Uterus (tissue), 4 donors: ENCODE data around the gene TMEM263. TPM values are rescaled to one million over a fixed set of nuclear protein-coding genes. Genes with fewer than 3 reads are reported as not detected.

Experiments
- DNase-seq, 2 donors: peaks; one replicate each; pipeline ENCODE4 v3.0.0-alpha.2; 2019 to 2020
- H3K27ac ChIP-seq, 2 donors: fragments of 200-600 bp; sonication (generic); 1 replicate in 1 of 2; 2 replicates in 1 of 2; pipeline ENCODE4 v1.5.1; 2016 to 2018
- H3K27me3 ChIP-seq, 2 donors: fragments of 200-600 bp; sonication (generic); one replicate each; pipeline ENCODE4 v1.5.1; 2018 to 2019; ENCODE audit warnings: control low read depth in 1 of 2
- H3K36me3 ChIP-seq, 2 donors: fragments of 200-600 bp; sonication (generic); one replicate each; pipeline ENCODE4 v1.5.1; 2019; ENCODE audit warnings: control low read depth in 1 of 2
- H3K4me1 ChIP-seq, 2 donors: fragments of 200-600 bp; sonication (generic); one replicate each; pipeline ENCODE4 v1.5.1; 2018 to 2019; ENCODE audit warnings: control low read depth in 1 of 2
- H3K4me3 ChIP-seq, 2 donors: fragments of 200-600 bp; sonication (generic); 1 replicate in 1 of 2; 2 replicates in 1 of 2; pipeline ENCODE4 v1.5.1; 2018 to 2019; ENCODE audit warnings: mild to moderate bottlenecking in 1 of 2
- H3K9me3 ChIP-seq, 2 donors: fragments of 200-600 bp; sonication (generic); one replicate each; pipeline ENCODE4 v1.5.1; 2019; ENCODE audit warnings: control low read depth in 1 of 2
- POLR2A ChIP-seq, 2 donors: fragments of 450-650 bp; IDR thresholded peaks; one replicate each; pipeline ENCODE4 v1.6.1; 2016; ENCODE audit warnings: antibody characterized with exemption in 2 of 2, mild to moderate bottlenecking in 1 of 2, moderate library complexity in 1 of 2
- intact Hi-C: fragments of 100-400 bp; cut with DNase I; formaldehyde crosslinking; loops from one replicate; pipeline ENCODE4 v1.15.1; 2023; ENCODE audit warnings: low total_unique reads
- total RNA-seq, 4 donors: library from RNA; depleted of rRNA in 3 of 4; stranded (reverse); fragments of >200 nt in 3 of 4; gene quantifications; one replicate each; pipeline versions ENCODE4 v1.1.0 to v1.2.4, GENCODE V29; 2014 to 2023
- TF ChIP-seq, protein P1 (sequence below), 4 experiments: fragments of 200-600 bp in 2 of 4; fragments of 450-650 bp in 2 of 4; sonication (generic) in 2 of 4; IDR thresholded peaks; one replicate each; pipeline ENCODE4 v1.5.1; 2016 to 2019; ENCODE audit warnings: antibody characterized with exemption in 4 of 4, mild to moderate bottlenecking in 2 of 4, moderate library complexity in 1 of 4
- donor health status: DM: yes; HTN: yes; CAD: no.

TMEM263 gene
- total RNA-seq, result 100 to 1,000 TPM in 1 of 4 donors, 10 to 100 TPM in 3; 35.9 to 157 (median 46.0) TPM

DNA sequence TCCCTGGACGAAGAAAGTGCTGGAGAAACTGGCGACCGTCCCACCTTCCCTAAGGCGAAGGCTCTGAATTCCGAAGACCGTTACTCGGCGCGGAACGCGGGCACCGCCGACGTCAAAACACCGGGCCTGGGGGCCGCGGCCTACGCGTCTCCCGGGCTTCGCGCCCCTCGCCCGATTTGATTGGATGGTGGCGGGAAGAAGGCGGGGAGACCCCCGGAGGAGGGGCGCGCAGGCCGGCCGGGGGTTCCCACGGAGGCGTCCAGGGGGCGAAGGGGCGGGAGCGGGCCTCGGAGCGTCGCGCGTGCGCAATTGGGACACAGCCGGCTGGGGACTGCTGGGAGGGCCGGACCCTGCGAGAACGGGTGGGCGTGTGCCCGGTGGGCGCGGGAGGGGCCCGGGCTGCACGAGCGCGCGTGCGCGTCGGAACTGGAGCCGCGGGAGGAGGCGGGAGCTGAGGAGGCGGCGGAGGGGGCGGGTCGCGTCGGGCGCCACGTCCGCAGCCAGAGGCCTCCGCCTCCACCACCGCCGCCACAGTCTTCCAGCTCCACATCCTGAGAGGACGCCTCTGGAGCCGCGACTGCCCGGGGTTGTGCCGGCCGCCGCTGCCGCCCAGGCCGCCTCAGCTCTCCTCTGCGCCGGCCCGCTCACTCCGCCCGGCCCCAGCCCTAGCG lies at the start of gene TMEM263:
TMEM263 (plus strand) TSS at position 531 of the 671 bp plus-strand sequence. CDS start 11,210 bp downstream, outside the sequence.
- Histone ChIP-seq H3K36me3 (no peaks in the 10 kb centered on the region), H3K27ac (peak within 1 kb of the TSS; percentile 95 to 100), H3K4me1 (no peaks in the 10 kb centered on the region), H3K27me3 (no peaks in the 10 kb centered on the region), H3K9me3 (no peaks in the 10 kb centered on the region), H3K4me3 (peak within 1 kb of the TSS; percentile 75 to 95)
- peak; percentile 95 to 98 for DNase-seq
- TF ChIP-seq, protein P1, sequence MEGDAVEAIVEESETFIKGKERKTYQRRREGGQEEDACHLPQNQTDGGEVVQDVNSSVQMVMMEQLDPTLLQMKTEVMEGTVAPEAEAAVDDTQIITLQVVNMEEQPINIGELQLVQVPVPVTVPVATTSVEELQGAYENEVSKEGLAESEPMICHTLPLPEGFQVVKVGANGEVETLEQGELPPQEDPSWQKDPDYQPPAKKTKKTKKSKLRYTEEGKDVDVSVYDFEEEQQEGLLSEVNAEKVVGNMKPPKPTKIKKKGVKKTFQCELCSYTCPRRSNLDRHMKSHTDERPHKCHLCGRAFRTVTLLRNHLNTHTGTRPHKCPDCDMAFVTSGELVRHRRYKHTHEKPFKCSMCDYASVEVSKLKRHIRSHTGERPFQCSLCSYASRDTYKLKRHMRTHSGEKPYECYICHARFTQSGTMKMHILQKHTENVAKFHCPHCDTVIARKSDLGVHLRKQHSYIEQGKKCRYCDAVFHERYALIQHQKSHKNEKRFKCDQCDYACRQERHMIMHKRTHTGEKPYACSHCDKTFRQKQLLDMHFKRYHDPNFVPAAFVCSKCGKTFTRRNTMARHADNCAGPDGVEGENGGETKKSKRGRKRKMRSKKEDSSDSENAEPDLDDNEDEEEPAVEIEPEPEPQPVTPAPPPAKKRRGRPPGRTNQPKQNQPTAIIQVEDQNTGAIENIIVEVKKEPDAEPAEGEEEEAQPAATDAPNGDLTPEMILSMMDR (IDR thresholded peaks at IDR 0.05), result peak in 1 of 4 experiments; percentile 36
- peak; percentile 88 to 98 for TF ChIP-seq POLR2A (IDR thresholded peaks at IDR 0.05)
- intact Hi-C loops, result loop anchor here (10.0 kb wide), 1 partner anchor 139 kb away; the partner anchor contains the start of gene CRY1

DNA sequence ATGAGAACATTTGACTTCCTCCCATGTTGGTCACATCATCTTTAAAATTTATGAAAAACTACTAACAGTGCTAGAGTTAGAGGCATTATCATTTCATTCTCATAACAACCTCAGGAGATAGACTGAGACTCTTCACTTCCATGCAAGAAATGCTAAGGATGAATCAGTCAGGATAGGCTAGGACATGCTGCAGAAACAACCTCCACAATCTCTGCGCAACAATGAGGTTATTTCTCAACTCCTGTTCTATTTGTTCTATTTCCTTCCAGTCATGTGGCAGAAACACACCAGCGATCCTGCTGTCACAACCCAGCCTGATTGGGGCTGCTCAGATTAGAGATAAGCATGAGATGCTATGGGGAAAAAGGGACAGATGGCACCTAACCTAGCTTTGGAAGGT lies 49.0 kb upstream of the TMEM263 start:
- H3K27me3 ChIP-seq, result no peaks in the 10 kb centered on the region
- no peaks in the 10 kb centered on the region for H3K4me1 ChIP-seq
- no peak for TF ChIP-seq POLR2A (IDR thresholded peaks at IDR 0.05)
- TF ChIP-seq, protein P1 (IDR thresholded peaks at IDR 0.05), result no peak
- no peaks in the 10 kb centered on the region for H3K36me3 ChIP-seq
- intact Hi-C loops, result no loop called here
- no peak for DNase-seq
- no peak overlapping the region for H3K4me3 ChIP-seq
- H3K27ac ChIP-seq, result no peak overlapping the region
- no peaks in the 10 kb centered on the region for H3K9me3 ChIP-seq

DNA sequence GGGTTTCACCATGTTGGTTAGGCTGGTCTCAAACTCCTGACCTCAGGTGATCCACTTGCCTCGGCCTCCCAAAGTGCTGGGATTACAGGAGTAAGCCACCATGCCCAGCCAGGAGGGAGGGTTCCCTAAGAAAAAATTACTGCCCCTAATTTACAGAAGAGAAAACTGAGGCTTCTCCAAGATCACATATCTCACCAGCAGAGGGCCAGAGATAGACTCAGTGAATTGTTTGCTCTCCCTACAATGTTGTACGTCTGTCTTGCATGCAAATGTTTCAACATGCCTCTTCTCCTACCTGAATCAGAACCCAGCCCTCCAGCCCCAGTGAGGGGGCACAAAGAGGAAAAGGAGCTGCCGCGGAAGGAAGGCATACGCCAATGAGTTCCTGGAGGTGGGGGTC lies 48.3 kb upstream of the TMEM263 start:
- Histone ChIP-seq H3K4me1 (no peaks in the 10 kb centered on the region), H3K27me3 (no peaks in the 10 kb centered on the region), H3K36me3 (no peaks in the 10 kb centered on the region), H3K27ac (no peak overlapping the region), H3K4me3 (no peak overlapping the region), H3K9me3 (no peaks in the 10 kb centered on the region)
- TF ChIP-seq, protein P1 (IDR thresholded peaks at IDR 0.05), result no peak
- no peak for TF ChIP-seq POLR2A (IDR thresholded peaks at IDR 0.05)
- DNase-seq, result no peak
- intact Hi-C loops, result no loop called here

DNA sequence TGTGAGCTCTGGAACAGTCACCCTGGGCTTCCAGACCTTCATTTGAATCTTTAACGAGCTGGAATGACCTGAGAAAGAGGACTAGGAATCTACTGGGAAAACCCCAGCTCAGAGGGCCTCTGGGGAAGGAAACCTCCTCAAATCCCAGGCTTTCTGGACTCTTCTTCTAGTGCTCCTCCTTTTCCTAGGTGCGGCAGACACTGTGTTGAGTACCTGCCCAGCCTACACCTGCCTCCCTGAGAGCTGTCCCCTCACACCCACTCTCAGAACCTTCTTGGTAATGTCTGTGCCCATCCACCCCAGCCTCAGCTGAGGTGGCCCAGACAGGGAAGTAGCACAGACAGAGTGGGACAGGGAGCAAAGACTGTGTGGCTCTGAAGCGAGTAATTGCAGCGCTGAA lies 47.9 kb upstream of the TMEM263 start:
- intact Hi-C loops, result no loop called here
- Histone ChIP-seq H3K4me3 (no peak overlapping the region), H3K36me3 (no peaks in the 10 kb centered on the region), H3K4me1 (no peaks in the 10 kb centered on the region), H3K27ac (no peak overlapping the region), H3K27me3 (no peaks in the 10 kb centered on the region), H3K9me3 (no peaks in the 10 kb centered on the region)
- no peak for DNase-seq
- TF ChIP-seq, protein P1 (IDR thresholded peaks at IDR 0.05), result no peak
- no peak for TF ChIP-seq POLR2A (IDR thresholded peaks at IDR 0.05)

DNA sequence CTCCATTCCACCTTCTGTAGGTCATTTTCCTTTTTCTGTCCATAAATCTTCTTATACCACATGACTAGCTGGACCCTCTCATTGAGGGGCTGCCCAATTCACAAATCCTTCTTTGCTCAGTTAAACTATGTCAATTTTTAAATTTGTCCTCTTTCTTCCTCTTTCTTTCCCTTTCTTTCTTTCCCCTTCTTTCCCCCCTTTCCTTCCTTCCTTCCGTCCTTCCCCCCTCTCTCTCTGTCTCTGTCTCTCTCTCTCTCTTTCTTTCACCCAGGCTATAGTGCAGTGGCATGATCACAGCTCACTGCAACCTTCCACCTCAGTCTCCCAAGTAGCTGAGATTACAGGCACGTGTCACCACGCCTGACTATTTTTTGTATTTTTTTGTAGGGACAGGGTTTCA lies 47.1 kb upstream of the TMEM263 start:
- Histone ChIP-seq H3K4me3 (no peak overlapping the region), H3K4me1 (no peaks in the 10 kb centered on the region), H3K27me3 (no peaks in the 10 kb centered on the region), H3K36me3 (no peaks in the 10 kb centered on the region), H3K9me3 (no peaks in the 10 kb centered on the region), H3K27ac (no peak overlapping the region)
- TF ChIP-seq, protein P1 (IDR thresholded peaks at IDR 0.05), result no peak
- no peak for TF ChIP-seq POLR2A (IDR thresholded peaks at IDR 0.05)
- DNase-seq, result no peak
- intact Hi-C loops, result no loop called here
